Skeletal muscle satellite cell (primary cell): ENCODE measurements around the gene TMCC3.

Experiments
- H3K27me3 ChIP-seq: 2 replicates; pipeline ENCODE4 v1.7.0; 2013; ENCODE audit warnings: low read length; ENCODE audit not compliant: control insufficient read depth, insufficient read depth
- H3K36me3 ChIP-seq: 2 replicates; pipeline ENCODE4 v1.7.0; 2013; ENCODE audit warnings: mild to moderate bottlenecking, control low read depth, low read length; ENCODE audit not compliant: insufficient read depth
- H3K4me1 ChIP-seq: 2 replicates; pipeline ENCODE4 v1.7.0; 2013; ENCODE audit warnings: low read length; ENCODE audit not compliant: control insufficient read depth, insufficient read depth
- H3K4me2 ChIP-seq: 2 replicates; pipeline ENCODE4 v1.7.0; 2013; ENCODE audit warnings: mild to moderate bottlenecking, low read length
- H3K4me3 ChIP-seq: 2 replicates; pipeline ENCODE4 v1.7.0; 2013; ENCODE audit warnings: low read length
- H3K9ac ChIP-seq: 2 replicates; pipeline ENCODE4 v1.7.0; 2013; ENCODE audit warnings: mild to moderate bottlenecking, low read depth, low read length, moderate library complexity
- H3K9me3 ChIP-seq: replicated peaks from 2 replicates; pipeline ENCODE4 v1.7.0; 2013; ENCODE audit warnings: mild to moderate bottlenecking, control low read depth, low read length

The TMCC3 gene

DNA sequence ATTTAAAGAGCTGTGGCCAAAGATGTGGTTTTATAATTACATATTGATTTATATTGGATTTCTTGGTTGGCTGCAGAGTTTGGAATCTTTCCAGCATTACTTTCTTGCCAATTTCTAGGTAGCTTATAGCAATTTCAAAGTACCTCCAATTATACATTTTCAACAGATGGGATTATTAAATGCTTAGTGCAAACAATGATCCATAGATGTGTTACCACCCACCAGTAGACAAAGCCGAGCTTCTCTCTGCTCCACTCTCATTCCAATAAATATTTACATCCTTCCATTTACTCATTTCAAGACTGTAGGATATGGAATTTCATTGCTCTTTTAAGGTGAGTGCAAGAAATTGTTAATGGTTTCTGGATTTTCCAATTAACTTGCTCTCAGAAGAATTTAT, 21.6 kb upstream of the TMCC3 start:
- H3K4me3 ChIP-seq = no peak overlapping the region
- H3K9ac ChIP-seq = no peak overlapping the region
- peaks cover 29% of the 10 kb centered on the region for H3K27me3 ChIP-seq
- H3K9me3 ChIP-seq = no peaks in the 10 kb centered on the region
- H3K4me1 ChIP-seq = no peaks in the 10 kb centered on the region
- no peaks in the 10 kb centered on the region for H3K36me3 ChIP-seq
- no peak overlapping the region for H3K4me2 ChIP-seq

DNA sequence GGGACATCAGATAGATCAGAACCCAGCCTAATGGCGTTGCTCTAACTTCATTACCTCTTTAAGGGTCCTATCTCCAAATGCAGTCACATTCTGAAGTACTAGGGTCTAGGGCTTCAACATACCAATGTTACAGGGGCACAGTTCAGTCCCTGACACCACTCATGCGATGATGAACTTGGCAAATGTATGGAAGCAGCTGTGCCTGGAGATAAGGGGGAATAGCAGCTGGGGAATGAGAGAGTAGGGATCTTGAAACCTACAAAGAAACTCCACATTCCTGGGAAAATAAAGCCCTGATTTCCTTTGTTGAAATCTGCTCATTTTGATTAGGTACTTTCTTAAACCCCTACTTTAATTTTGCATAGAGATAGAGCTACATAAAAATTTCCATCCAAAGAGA, 20.5 kb upstream of the TMCC3 start:
- H3K27me3 ChIP-seq = peaks cover 32% of the 10 kb centered on the region
- no peaks in the 10 kb centered on the region for H3K36me3 ChIP-seq
- H3K4me2 ChIP-seq = no peak overlapping the region
- no peak overlapping the region for H3K9ac ChIP-seq
- no peak overlapping the region for H3K4me3 ChIP-seq
- no peaks in the 10 kb centered on the region for H3K9me3 ChIP-seq
- H3K4me1 ChIP-seq = no peaks in the 10 kb centered on the region

DNA sequence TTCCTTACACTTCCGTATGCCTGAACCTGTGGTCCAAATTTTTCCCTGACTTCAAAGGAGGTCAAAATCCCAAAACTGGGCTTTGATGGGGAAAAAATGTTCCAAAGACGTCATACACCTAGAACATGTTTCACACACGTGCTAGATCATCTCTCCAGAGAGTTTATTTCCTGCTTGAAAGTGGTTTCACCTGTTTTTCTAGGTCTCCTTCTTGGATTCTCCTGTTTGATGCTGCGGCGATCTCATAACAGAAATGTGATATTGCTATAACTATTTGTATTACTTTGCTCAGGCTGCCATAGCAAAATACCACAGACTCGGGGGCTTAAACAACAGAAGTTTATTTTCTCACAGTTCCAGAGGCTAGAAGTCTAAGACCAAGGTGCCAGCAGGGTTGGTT, 19.7 kb upstream of the TMCC3 start:
- Histone ChIP-seq H3K27me3 (peaks cover 40% of the 10 kb centered on the region), H3K9me3 (no peaks in the 10 kb centered on the region), H3K36me3 (no peaks in the 10 kb centered on the region), H3K9ac (no peak overlapping the region), H3K4me3 (no peak overlapping the region), H3K4me2 (no peak overlapping the region), H3K4me1 (no peaks in the 10 kb centered on the region)

DNA sequence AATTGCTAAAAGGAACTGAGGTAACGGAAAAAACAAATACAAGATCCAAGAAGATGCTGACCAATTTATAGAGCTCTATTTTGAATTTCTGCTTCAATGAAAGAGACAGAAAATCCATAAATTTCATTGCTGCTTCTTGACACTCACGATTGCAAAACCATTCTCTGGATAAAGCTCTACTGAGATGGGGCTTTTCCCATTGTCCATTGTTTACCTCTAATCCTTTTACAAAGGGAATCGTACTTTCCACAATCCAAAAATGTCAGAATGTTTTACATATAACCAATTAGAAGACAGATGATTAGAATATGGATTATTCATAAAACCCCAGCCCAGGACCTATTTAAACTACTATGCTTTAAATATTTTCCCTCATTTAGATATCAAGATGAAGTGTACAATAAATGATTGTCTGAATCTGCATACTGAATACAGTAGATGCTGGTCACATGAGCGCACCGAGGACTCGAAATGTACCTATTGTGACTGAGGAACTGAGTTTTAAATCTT, 16.7 kb upstream of the TMCC3 start:
- Histone ChIP-seq H3K4me1 (no peaks in the 10 kb centered on the region), H3K4me2 (no peak overlapping the region), H3K36me3 (no peaks in the 10 kb centered on the region), H3K9ac (no peak overlapping the region), H3K27me3 (peaks cover 35% of the 10 kb centered on the region), H3K4me3 (no peak overlapping the region), H3K9me3 (no peaks in the 10 kb centered on the region)

DNA sequence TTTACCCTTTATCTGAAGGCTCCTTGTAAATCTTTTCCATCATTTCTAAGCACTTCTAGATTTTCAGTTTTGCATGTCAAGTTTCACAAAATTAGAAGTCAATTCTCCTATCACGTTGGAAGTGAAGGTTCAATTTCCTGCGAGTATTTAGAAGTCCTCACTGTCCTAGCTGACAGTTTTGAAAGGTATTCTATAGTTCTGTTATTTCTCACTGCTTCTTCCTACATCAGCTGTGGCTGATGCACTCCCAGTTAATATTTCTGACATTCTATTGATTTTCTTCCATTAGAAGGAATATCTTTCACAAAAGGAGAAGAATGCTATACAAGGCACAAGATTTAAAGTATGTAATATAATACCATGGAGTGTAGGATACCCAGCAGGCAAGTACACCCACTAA, 15.8 kb upstream of the TMCC3 start:
- Histone ChIP-seq H3K27me3 (peaks cover 31% of the 10 kb centered on the region), H3K9me3 (no peaks in the 10 kb centered on the region), H3K4me1 (no peaks in the 10 kb centered on the region), H3K4me2 (no peak overlapping the region), H3K36me3 (no peaks in the 10 kb centered on the region), H3K4me3 (no peak overlapping the region), H3K9ac (no peak overlapping the region)

DNA sequence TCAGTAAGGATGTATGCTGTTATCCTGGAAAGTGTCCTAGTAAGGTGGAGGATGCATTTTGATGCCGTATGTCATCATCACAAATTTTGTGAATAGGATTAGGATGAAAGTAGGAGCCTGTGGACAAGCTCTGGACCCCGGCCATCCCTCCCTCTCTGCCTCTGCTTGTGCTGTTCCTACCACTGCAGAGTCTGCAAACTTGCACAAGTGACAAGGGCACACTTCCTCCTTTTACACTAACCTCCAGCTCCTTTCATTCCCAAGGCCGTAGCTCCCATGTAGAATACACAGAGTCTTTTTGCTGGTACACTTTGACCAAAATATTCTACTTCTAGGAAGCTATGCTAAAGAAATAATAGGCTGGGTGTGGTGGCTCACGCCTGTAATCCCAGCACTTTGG, 13.3 kb upstream of the TMCC3 start:
- Histone ChIP-seq H3K36me3 (no peaks in the 10 kb centered on the region), H3K9ac (no peak overlapping the region), H3K4me3 (no peak overlapping the region), H3K9me3 (no peaks in the 10 kb centered on the region), H3K27me3 (peaks cover 19% of the 10 kb centered on the region), H3K4me2 (no peak overlapping the region), H3K4me1 (no peaks in the 10 kb centered on the region)

DNA sequence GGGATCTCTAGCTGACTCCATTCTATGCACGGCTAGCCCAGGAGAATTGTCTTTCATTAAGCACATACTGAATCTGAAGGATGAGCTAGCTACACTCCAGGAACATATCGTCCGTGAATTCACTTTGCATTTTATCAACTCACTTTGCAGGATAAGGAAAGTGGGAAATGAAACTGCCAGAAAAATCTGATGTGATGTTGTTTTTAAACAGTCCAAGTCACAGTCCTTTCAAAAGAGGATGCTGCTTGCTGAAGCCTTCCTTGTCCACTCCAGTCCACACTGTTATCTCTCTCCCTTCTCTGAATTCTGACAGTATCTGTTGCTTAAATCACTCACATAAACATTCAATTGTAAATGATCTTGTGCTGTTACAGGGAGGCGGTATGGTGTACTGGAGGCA, 12.7 kb upstream of the TMCC3 start:
- H3K27me3 ChIP-seq = peaks cover 24% of the 10 kb centered on the region
- H3K4me1 ChIP-seq = no peaks in the 10 kb centered on the region
- H3K9me3 ChIP-seq = no peaks in the 10 kb centered on the region
- H3K4me3 ChIP-seq = no peak overlapping the region
- H3K4me2 ChIP-seq = no peak overlapping the region
- no peaks in the 10 kb centered on the region for H3K36me3 ChIP-seq
- no peak overlapping the region for H3K9ac ChIP-seq

DNA sequence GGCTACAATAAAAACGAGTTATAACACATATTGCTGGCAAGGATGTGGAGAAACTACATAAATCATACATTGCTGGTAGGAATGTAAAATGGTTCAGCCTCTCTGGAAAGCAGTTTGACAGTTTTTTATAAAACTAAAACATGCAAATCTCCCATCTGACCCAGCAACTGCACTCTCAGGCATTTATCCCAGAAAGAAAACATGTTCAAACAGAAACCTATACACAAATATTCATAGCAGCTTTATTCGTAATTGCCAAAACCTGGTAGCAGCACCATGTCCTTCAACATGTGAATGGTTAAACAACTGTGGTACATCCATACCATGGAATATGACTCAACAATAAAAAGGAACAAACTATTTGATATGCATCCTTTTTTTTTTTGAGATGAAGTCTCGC, 10.1 kb upstream of the TMCC3 start:
- H3K27me3 ChIP-seq = peaks cover 20% of the 10 kb centered on the region

DNA sequence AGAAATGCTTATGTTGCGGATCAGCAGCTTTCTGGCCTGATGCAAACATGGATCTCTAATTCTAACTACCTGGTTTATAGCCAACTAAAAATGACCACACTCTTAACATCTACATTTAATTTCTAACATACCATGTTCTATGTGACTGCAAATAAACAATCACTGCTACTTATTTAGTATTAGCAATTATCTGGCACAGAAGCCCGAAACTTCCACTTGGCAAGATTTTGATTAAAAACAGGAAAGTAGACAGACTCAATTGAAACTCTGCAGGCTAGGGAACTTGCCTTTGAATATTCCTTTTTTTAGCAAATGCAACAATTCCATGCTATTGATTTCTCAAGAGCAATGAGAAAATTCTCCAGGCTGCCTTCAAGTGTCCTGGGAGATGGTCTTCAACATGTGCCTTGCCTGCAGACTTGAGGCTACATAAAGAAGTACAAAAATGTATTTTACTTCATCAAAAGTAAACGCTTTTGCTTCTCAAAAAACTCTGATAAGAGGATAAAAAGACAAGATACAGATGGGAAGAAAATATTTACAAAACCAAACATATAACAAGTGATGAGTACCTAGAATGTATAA, 9.1 kb upstream of the TMCC3 start:
- Histone ChIP-seq H3K36me3 (no peaks in the 10 kb centered on the region), H3K27me3 (peaks cover 20% of the 10 kb centered on the region), H3K4me1 (no peaks in the 10 kb centered on the region), H3K9me3 (no peaks in the 10 kb centered on the region), H3K4me3 (no peak overlapping the region), H3K4me2 (no peak overlapping the region), H3K9ac (no peak overlapping the region)

More for the DNA sequence above, 10.1 kb upstream of the TMCC3 start:
- Histone ChIP-seq H3K9me3 (no peaks in the 10 kb centered on the region), H3K9ac (no peak overlapping the region), H3K4me2 (no peak overlapping the region), H3K4me1 (no peaks in the 10 kb centered on the region), H3K36me3 (no peaks in the 10 kb centered on the region), H3K4me3 (no peak overlapping the region)

DNA sequence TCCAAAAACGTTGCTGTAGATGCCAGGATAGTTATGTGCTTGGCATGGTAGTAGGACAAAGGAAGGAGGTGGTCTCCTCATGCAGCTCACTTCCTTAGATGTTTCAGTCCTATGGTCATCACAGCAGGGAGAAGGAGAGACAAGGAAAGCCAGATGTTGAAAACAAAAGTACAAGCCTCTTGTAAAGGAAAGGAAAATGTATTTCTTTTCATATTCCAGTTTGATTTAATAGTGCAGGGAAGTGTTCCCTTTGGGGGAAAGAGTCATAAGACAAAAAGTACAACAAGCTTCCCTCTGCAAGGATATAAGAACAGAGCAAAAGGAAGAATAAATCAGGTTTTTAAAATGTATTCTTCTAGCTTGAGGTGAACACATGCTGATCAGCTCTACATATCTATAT, 8.6 kb upstream of the TMCC3 start:
- H3K9me3 ChIP-seq = no peaks in the 10 kb centered on the region
- H3K9ac ChIP-seq = no peak overlapping the region
- peaks cover 20% of the 10 kb centered on the region for H3K27me3 ChIP-seq
- no peaks in the 10 kb centered on the region for H3K36me3 ChIP-seq
- no peaks in the 10 kb centered on the region for H3K4me1 ChIP-seq
- H3K4me2 ChIP-seq = no peak overlapping the region
- no peak overlapping the region for H3K4me3 ChIP-seq

DNA sequence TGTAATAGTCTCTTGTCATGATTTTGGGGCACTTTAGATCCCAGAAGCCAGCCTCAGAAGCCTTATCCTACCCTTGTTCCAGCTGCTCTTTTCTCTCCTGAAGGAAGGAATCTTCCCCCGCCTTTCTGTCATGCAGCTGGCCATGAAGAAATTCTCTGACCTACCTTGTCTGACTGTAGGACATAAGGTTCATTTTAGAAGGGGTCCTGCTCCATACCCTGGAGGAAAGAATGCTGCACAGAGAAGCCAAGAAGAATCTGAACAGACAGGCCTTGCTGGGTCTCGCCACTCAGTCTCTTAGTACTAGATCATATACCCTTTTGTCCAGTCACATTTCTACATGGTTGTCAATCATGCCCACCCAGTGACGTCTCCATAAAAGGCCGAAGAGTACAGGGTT, 6.2 kb upstream of the TMCC3 start:
- H3K27me3 ChIP-seq = peaks cover 15% of the 10 kb centered on the region
- no peak overlapping the region for H3K4me3 ChIP-seq
- no peaks in the 10 kb centered on the region for H3K36me3 ChIP-seq
- H3K9ac ChIP-seq = no peak overlapping the region
- H3K4me1 ChIP-seq = no peaks in the 10 kb centered on the region
- no peak overlapping the region for H3K4me2 ChIP-seq
- H3K9me3 ChIP-seq = no peaks in the 10 kb centered on the region

DNA sequence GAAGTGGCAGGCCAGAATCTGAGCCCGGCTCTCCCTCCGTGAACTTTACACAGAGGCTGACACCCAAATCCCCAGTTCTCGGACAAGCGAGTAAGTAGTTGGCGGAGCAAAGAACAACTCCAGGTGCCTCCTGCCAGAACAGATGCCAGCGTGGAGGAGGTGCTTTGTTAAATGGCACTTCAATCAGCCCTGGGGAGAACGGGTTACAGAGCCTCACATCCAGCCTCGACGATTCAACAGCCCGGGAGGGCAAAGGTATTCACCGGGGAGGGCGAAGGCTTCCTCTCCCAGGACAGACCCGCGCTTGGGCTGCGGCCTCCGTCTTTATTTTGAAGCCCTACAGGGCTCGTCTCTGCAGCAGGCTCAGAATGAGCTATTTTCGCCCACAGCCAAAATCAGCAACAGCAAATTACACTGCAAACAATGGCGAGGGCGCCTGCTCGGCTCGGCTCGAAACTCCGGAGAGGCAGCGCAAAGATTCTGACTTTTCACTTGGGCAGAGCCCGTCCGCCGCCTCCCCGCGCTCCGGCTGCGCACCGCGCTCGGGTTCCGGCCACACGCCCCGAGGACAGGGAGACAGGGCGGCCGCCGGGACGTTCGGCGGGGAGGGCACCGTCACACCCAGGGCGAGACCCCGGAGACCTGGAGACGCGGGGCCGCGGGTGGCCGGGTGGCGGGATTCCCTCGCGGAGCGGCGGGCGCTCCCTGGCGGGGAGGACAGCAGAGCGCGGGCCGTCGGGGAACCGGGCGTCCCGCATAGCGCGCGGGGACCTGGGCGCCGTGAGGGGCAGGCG, 811 bp downstream of the TMCC3 start:
- no peaks in the 10 kb centered on the region for H3K27me3 ChIP-seq
- peaks cover 21% of the 10 kb centered on the region for H3K4me1 ChIP-seq
- peak overlapping the region; percentile 93 for H3K4me2 ChIP-seq
- H3K9ac ChIP-seq = peak overlapping the region; percentile 76
- H3K9me3 ChIP-seq = no peaks in the 10 kb centered on the region
- peak overlapping the region; percentile 88 for H3K4me3 ChIP-seq
- no peaks in the 10 kb centered on the region for H3K36me3 ChIP-seq
